Measurements from ENCODE around the gene DNMT1. TPM values are rescaled to one million over a fixed set of nuclear protein-coding genes. Genes with fewer than 3 reads are reported as not detected.

Gene DNMT1
- total RNA-seq, 2 donors from 2014 or later: 163 to 189 TPM

DNA sequence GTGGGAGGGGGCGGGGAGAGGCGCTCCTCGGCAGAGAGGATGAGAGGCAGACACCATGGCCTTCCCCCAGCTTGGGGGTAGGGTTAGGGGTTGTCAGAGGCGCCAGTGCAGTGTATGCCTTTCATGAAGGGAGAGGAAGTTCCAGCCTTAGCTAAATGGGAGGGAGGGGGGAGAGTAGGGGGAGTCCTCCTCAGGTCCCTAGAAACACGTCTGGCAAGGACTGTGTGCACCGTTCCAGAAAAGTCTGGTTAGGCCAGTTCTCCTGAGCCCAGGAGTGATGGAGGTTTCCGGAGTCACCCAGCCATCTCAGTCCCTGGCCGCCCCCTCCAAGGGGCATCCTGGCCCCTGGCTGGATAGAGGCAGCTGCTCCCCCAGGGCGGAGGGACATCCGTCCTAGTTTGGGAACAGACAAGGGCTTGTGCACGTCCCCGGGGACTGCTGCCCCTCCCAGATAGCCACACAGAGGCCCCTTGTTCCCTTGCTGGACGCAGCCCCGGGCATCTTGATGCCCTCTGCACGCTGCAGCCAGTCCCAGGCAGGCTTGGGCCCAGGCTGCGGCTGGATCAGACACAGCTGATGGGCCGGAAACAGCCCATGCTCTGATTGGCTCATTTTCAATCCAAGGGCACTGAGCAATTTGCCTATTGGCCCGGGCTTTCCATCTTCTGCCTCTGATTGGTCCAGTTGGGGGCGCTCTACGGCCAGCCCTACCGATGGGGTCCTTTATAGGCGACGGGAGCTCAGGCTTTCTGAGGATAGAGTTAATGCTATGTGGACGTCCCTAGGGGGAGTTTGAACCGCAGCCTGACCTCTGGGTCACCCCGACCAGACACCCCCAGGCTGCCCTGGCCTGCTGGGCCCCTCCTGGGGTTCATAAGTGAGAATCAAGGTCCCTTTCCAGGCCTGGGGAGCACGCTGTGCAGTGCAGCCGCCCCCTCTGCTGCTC lies 32.5 kb upstream of the DNMT1 start:
- no peaks in the 10 kb centered on the region for H3K27me3 Mint-ChIP-seq (ENCODE audit: insufficient read depth)
- H3K9me3 Mint-ChIP-seq: no peaks in the 10 kb centered on the region
- DNase-seq: peak; percentile 72
- Histone ChIP-seq H3K9ac (ENCODE audit: extremely low read depth, low read length, poor library complexity, severe bottlenecking) (no peak overlapping the region), H3K4me3 (ENCODE audit: low read length) (no peak overlapping the region), H3K27me3 (ENCODE audit: control insufficient read depth, insufficient read depth, low read length, poor library complexity, severe bottlenecking) (no peaks in the 10 kb centered on the region), H3K9me3 (ENCODE audit: control insufficient read depth, low read length) (no peaks in the 10 kb centered on the region), H3K27ac (ENCODE audit: low read depth, low read length) (peak overlapping the region; percentile 81), H3K4me1 (ENCODE audit: control insufficient read depth, insufficient read depth, low read length) (no peaks in the 10 kb centered on the region), H3K36me3 (ENCODE audit: control insufficient read depth, insufficient read depth, low read length) (no peaks in the 10 kb centered on the region)
- WGBS, 2 experiments (ENCODE audit: insufficient coverage in 1 of 2, insufficient read length in 1 of 2): 90 to 93% methylated on average over 8 to 28 of the region's 28 CpGs
- H3K36me3 Mint-ChIP-seq (ENCODE audit: low read depth): peaks cover 10% of the 10 kb centered on the region
- H3K4me1 Mint-ChIP-seq: no peaks in the 10 kb centered on the region
- H3K27ac Mint-ChIP-seq: no peak overlapping the region
- no peak overlapping the region for H3K4me3 Mint-ChIP-seq
- TF ChIP-seq, protein P1, sequence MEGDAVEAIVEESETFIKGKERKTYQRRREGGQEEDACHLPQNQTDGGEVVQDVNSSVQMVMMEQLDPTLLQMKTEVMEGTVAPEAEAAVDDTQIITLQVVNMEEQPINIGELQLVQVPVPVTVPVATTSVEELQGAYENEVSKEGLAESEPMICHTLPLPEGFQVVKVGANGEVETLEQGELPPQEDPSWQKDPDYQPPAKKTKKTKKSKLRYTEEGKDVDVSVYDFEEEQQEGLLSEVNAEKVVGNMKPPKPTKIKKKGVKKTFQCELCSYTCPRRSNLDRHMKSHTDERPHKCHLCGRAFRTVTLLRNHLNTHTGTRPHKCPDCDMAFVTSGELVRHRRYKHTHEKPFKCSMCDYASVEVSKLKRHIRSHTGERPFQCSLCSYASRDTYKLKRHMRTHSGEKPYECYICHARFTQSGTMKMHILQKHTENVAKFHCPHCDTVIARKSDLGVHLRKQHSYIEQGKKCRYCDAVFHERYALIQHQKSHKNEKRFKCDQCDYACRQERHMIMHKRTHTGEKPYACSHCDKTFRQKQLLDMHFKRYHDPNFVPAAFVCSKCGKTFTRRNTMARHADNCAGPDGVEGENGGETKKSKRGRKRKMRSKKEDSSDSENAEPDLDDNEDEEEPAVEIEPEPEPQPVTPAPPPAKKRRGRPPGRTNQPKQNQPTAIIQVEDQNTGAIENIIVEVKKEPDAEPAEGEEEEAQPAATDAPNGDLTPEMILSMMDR (conservative IDR thresholded peaks at IDR 0.05): peak; percentile 26

GRCh38 chr19:10226376-10227025 lies 31.7 kb upstream of the DNMT1 start:
- Mint-ChIP-seq H3K4me3 (no peak overlapping the region), H3K27ac (peak overlapping the region; percentile 79), H3K4me1 (no peaks in the 10 kb centered on the region), H3K27me3 (ENCODE audit: insufficient read depth) (no peaks in the 10 kb centered on the region), H3K36me3 (ENCODE audit: low read depth) (peaks cover 10% of the 10 kb centered on the region), H3K9me3 (no peaks in the 10 kb centered on the region)
- WGBS, 2 experiments (ENCODE audit: insufficient coverage in 1 of 2, insufficient read length in 1 of 2): 76 to 100% methylated on average over 1 to 9 of the region's 13 CpGs
- no peaks in the 10 kb centered on the region for H3K36me3 ChIP-seq (ENCODE audit: control insufficient read depth, insufficient read depth, low read length)
- H3K27me3 ChIP-seq (ENCODE audit: control insufficient read depth, insufficient read depth, low read length, poor library complexity, severe bottlenecking): no peaks in the 10 kb centered on the region
- DNase-seq: no peak
- peak overlapping the region; percentile 81 for H3K27ac ChIP-seq (ENCODE audit: low read depth, low read length)
- H3K4me1 ChIP-seq (ENCODE audit: control insufficient read depth, insufficient read depth, low read length): no peaks in the 10 kb centered on the region
- no peak overlapping the region for H3K9ac ChIP-seq (ENCODE audit: extremely low read depth, low read length, poor library complexity, severe bottlenecking)
- H3K9me3 ChIP-seq (ENCODE audit: control insufficient read depth, low read length): no peaks in the 10 kb centered on the region
- H3K4me3 ChIP-seq (ENCODE audit: low read length): no peak overlapping the region
- TF ChIP-seq, protein P1 (conservative IDR thresholded peaks at IDR 0.05): no peak

- Histone ChIP-seq H3K4me3 (ENCODE audit: low read length) (no peak overlapping the region), H3K4me1 (ENCODE audit: control insufficient read depth, insufficient read depth, low read length) (no peaks in the 10 kb centered on the region), H3K27me3 (ENCODE audit: control insufficient read depth, insufficient read depth, low read length, poor library complexity, severe bottlenecking) (no peaks in the 10 kb centered on the region), H3K9ac (ENCODE audit: extremely low read depth, low read length, poor library complexity, severe bottlenecking) (no peak overlapping the region), H3K9me3 (ENCODE audit: control insufficient read depth, low read length) (no peaks in the 10 kb centered on the region), H3K36me3 (ENCODE audit: control insufficient read depth, insufficient read depth, low read length) (no peaks in the 10 kb centered on the region), H3K27ac (ENCODE audit: low read depth, low read length) (no peak overlapping the region)
- WGBS, 2 experiments (ENCODE audit: insufficient coverage in 1 of 2, insufficient read length in 1 of 2): 94% methylated on average over 3 to 6 of the region's 6 CpGs
- Mint-ChIP-seq H3K36me3 (ENCODE audit: low read depth) (peaks cover 10% of the 10 kb centered on the region), H3K4me3 (no peak overlapping the region), H3K4me1 (no peaks in the 10 kb centered on the region), H3K9me3 (no peaks in the 10 kb centered on the region), H3K27ac (peak overlapping the region; percentile 79), H3K27me3 (ENCODE audit: insufficient read depth) (no peaks in the 10 kb centered on the region)
- no peak for DNase-seq
- TF ChIP-seq, protein P1 (conservative IDR thresholded peaks at IDR 0.05): no peak
Observed at GRCh38 chr19:10226021-10226375, 31.2 kb upstream of the DNMT1 start.
